H9 (cell line): Measurements from ENCODE around the gene CDH13. TPM values are rescaled to one million over a fixed set of nuclear protein-coding genes. Genes with fewer than 3 reads are reported as not detected.

Source experiments
- DNase-seq: peaks from one replicate; pipeline ENCODE4 v3.0.0-alpha.2; 2017
- H2AFZ ChIP-seq: one replicate; pipeline ENCODE4 v1.6.1; 2013; ENCODE audit warnings: mild to moderate bottlenecking, low read length, control low read depth, moderate library complexity
- H2AK5ac ChIP-seq: 2 replicates; pipeline ENCODE4 v1.6.1; 2013; ENCODE audit warnings: low read length, control low read depth, mixed read lengths; ENCODE audit not compliant: insufficient read length
- H2BK120ac ChIP-seq: one replicate; pipeline ENCODE4 v1.6.1; 2013; ENCODE audit warnings: low read depth, mild to moderate bottlenecking, low read length, control low read depth, inconsistent platforms; ENCODE audit not compliant: poor library complexity, severe bottlenecking
- H2BK12ac ChIP-seq: 2 replicates; pipeline ENCODE4 v1.6.1; 2013; ENCODE audit warnings: low read length, control low read depth, mixed read lengths, low read depth; ENCODE audit not compliant: insufficient read length
- H2BK15ac ChIP-seq: 2 replicates; pipeline ENCODE4 v1.6.1; 2013; ENCODE audit warnings: low read depth, low read length, control low read depth
- H2BK20ac ChIP-seq: one replicate; pipeline ENCODE4 v1.6.1; 2013; ENCODE audit warnings: low read depth, mild to moderate bottlenecking, low read length, control low read depth, inconsistent platforms; ENCODE audit not compliant: poor library complexity, severe bottlenecking
- H2BK5ac ChIP-seq: 2 replicates; pipeline ENCODE4 v1.6.1; 2013; ENCODE audit warnings: low read length, control low read depth, mixed read lengths; ENCODE audit not compliant: insufficient read length
- H3K14ac ChIP-seq: 2 replicates; pipeline ENCODE4 v1.6.1; 2013; ENCODE audit warnings: low read length, control low read depth; ENCODE audit not compliant: insufficient read depth
- H3K18ac ChIP-seq: 2 replicates; pipeline ENCODE4 v1.6.1; 2013; ENCODE audit warnings: low read depth, mild to moderate bottlenecking, mixed read lengths, low read length, control low read depth; ENCODE audit not compliant: insufficient read length
- H3K23ac ChIP-seq: 2 replicates; pipeline ENCODE4 v1.6.1; 2013; ENCODE audit warnings: low read length, control low read depth, mixed read lengths, low read depth; ENCODE audit not compliant: insufficient read length
- H3K23me2 ChIP-seq: 2 replicates; pipeline ENCODE4 v1.6.1; 2013; ENCODE audit warnings: low read depth, mild to moderate bottlenecking, mixed read lengths, low read length, control low read depth; ENCODE audit not compliant: insufficient read length, poor library complexity, severe bottlenecking
- H3K27ac ChIP-seq: 2 replicates; pipeline ENCODE4 v1.5.1; 2013; ENCODE audit warnings: low read length, control low read depth, mixed read lengths, low read depth; ENCODE audit not compliant: insufficient read length
- H3K27me3 ChIP-seq: 2 replicates; pipeline ENCODE4 v1.6.1; 2013; ENCODE audit warnings: low read length, control low read depth, inconsistent platforms; ENCODE audit not compliant: insufficient read depth
- H3K4ac ChIP-seq: 2 replicates; pipeline ENCODE4 v1.6.1; 2013; ENCODE audit warnings: low read depth, mild to moderate bottlenecking, control low read depth, inconsistent platforms, low read length, moderate library complexity
- H3K4me1 ChIP-seq: 2 replicates; pipeline ENCODE4 v1.6.1; 2013; ENCODE audit warnings: low read length, control low read depth, inconsistent platforms; ENCODE audit not compliant: insufficient read depth
- H3K4me2 ChIP-seq: 2 replicates; pipeline ENCODE4 v1.6.1; 2013; ENCODE audit warnings: low read length, control low read depth, mixed read lengths; ENCODE audit not compliant: insufficient read length, insufficient read depth
- H3K56ac ChIP-seq: 2 replicates; pipeline ENCODE4 v1.6.1; 2013; ENCODE audit warnings: low read depth, mild to moderate bottlenecking, mixed read lengths, low read length, control low read depth; ENCODE audit not compliant: insufficient read length
- H3K79me1 ChIP-seq: 2 replicates; pipeline ENCODE4 v1.6.1; 2013; ENCODE audit warnings: low read depth, mild to moderate bottlenecking, moderate library complexity, low read length, control low read depth, inconsistent platforms; ENCODE audit not compliant: insufficient read depth, poor library complexity, severe bottlenecking
- H3K79me2 ChIP-seq: 2 replicates; pipeline ENCODE4 v1.6.1; 2013; ENCODE audit warnings: low read length, control low read depth, inconsistent platforms; ENCODE audit not compliant: insufficient read depth
- H3K9ac ChIP-seq: 2 replicates; pipeline ENCODE4 v1.6.1; 2013; ENCODE audit warnings: low read length, control low read depth, mixed read lengths; ENCODE audit not compliant: insufficient read length; ENCODE audit errors: extremely low read depth
- H3K9me3 ChIP-seq: one replicate; pipeline ENCODE4 v1.6.1; 2013; ENCODE audit warnings: low read depth, low read length, inconsistent platforms; ENCODE audit not compliant: control insufficient read depth
- H3T11ph ChIP-seq: one replicate; pipeline ENCODE4 v1.6.1; 2013; ENCODE audit warnings: mild to moderate bottlenecking, low read length, control low read depth, inconsistent platforms
- H4K20me1 ChIP-seq: one replicate; pipeline ENCODE4 v1.6.1; 2013; ENCODE audit not compliant: control insufficient read depth, insufficient read length, insufficient read depth
- H4K5ac ChIP-seq: 2 replicates; pipeline ENCODE4 v1.6.1; 2013; ENCODE audit warnings: low read depth, mild to moderate bottlenecking, mixed read lengths, low read length, control low read depth; ENCODE audit not compliant: insufficient read length
- H4K8ac ChIP-seq: replicated peaks from 2 replicates; pipeline ENCODE4 v1.6.1; 2013; ENCODE audit warnings: low read length, control low read depth, mixed read lengths, low read depth; ENCODE audit not compliant: insufficient read length
- H4K91ac ChIP-seq: 2 replicates; pipeline ENCODE4 v1.6.1; 2013; ENCODE audit warnings: low read depth, mild to moderate bottlenecking, moderate library complexity, mixed read lengths, low read length, control low read depth; ENCODE audit not compliant: insufficient read length
- H3K27ac Mint-ChIP-seq, 3 experiments: 2 replicates in 2 of 3; 3 replicates in 1 of 3; pipeline ENCODE4 v1.8.0; 2020 to 2021; ENCODE audit warnings: mixed read lengths in 3 of 3, mild to moderate bottlenecking in 1 of 3, moderate library complexity in 1 of 3
- H3K27me3 Mint-ChIP-seq: 2 replicates; pipeline ENCODE4 v1.8.0; 2021; ENCODE audit warnings: low read depth, mild to moderate bottlenecking, moderate library complexity, mixed read lengths
- H3K36me3 Mint-ChIP-seq, 3 experiments: 2 replicates in 2 of 3; 3 replicates in 1 of 3; pipeline ENCODE4 v1.8.0; 2020 to 2021; ENCODE audit warnings: low read depth in 3 of 3, mixed read lengths in 3 of 3; ENCODE audit not compliant: insufficient read depth in 1 of 3
- H3K4me1 Mint-ChIP-seq, 2 experiments: 2 replicates each; pipeline ENCODE4 v1.8.0; 2020; ENCODE audit warnings: mixed read lengths in 2 of 2
- H3K4me3 Mint-ChIP-seq, 2 experiments: 2 replicates in 1 of 2; 3 replicates in 1 of 2; pipeline ENCODE4 v1.8.0; 2020 to 2021; ENCODE audit warnings: mild to moderate bottlenecking in 2 of 2, mixed read lengths in 2 of 2, moderate library complexity in 1 of 2
- H3K9me3 Mint-ChIP-seq, 2 experiments: 2 replicates in 1 of 2; 3 replicates in 1 of 2; pipeline ENCODE4 v1.8.0; 2020; ENCODE audit warnings: mild to moderate bottlenecking in 2 of 2, mixed read lengths in 2 of 2, moderate library complexity in 1 of 2
- WGBS: extraction: QIAGEN DNeasy Blood & Tissue Kit; methylation state at CpG from one replicate; pipeline ENCODE4 v1.1.7; 2013; ENCODE audit warnings: missing lambda C conversion rate, low lambda C conversion rate, mixed read lengths; ENCODE audit not compliant: insufficient read length; ENCODE audit errors: extremely low coverage; 5-methylcytosine and 5-hydroxymethylcytosine counted together
- total RNA-seq: library from RNA; stranded (reverse); gene quantifications from 2 replicates; pipeline ENCODE4 v1.2.1, GENCODE V29; 2021
- TF ChIP-seq, protein P1 (sequence below): fragments of 200-600 bp; sonication (generic); conservative IDR thresholded peaks from 3 replicates; pipeline ENCODE4 v1.8.0; 2021; ENCODE audit warnings: antibody characterized with exemption, mild to moderate bottlenecking

The CDH13 gene
- total RNA-seq, 1 experiment from 2014 or later, result 1.5 TPM

DNA sequence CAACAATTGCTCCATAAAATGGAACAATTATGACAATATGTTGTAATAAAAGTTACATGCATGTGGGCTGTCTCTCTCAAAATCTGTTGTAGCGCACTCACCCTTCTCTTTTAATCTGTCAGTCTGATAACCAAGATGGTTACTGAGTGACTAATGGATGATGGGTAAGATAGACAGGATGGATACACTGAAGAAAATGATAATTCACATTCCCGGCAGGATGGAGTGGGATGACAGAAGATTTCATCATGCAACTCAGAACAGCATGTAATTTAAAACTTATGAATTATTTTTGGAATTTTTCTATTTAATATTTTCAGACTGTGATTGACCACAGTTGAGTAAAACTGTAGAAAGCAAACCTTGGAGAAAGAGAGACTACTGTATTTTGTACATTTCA is 30.5 kb downstream of the CDH13 start:
- no peaks in the 10 kb centered on the region for H3K9me3 ChIP-seq
- H3K9me3 Mint-ChIP-seq, result no peaks in the 10 kb centered on the region
- no peak overlapping the region for H4K5ac ChIP-seq
- no peak overlapping the region for H3K23ac ChIP-seq
- H2BK120ac ChIP-seq, result no peak overlapping the region
- H2BK12ac ChIP-seq, result no peak overlapping the region
- TF ChIP-seq, protein P1, sequence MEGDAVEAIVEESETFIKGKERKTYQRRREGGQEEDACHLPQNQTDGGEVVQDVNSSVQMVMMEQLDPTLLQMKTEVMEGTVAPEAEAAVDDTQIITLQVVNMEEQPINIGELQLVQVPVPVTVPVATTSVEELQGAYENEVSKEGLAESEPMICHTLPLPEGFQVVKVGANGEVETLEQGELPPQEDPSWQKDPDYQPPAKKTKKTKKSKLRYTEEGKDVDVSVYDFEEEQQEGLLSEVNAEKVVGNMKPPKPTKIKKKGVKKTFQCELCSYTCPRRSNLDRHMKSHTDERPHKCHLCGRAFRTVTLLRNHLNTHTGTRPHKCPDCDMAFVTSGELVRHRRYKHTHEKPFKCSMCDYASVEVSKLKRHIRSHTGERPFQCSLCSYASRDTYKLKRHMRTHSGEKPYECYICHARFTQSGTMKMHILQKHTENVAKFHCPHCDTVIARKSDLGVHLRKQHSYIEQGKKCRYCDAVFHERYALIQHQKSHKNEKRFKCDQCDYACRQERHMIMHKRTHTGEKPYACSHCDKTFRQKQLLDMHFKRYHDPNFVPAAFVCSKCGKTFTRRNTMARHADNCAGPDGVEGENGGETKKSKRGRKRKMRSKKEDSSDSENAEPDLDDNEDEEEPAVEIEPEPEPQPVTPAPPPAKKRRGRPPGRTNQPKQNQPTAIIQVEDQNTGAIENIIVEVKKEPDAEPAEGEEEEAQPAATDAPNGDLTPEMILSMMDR, result no peak
- H3K27me3 ChIP-seq, result no peaks in the 10 kb centered on the region
- no peak overlapping the region for H2AK5ac ChIP-seq
- H3K18ac ChIP-seq, result no peak overlapping the region
- no peaks in the 10 kb centered on the region for H3K79me1 ChIP-seq
- no CpG with 5 or more reads among the region's 2 CpGs for WGBS
- H3K27ac Mint-ChIP-seq, result no peak overlapping the region
- H3K4me3 Mint-ChIP-seq, result no peak overlapping the region
- no peak overlapping the region for H3K14ac ChIP-seq
- DNase-seq, result no peak
- no peak overlapping the region for H3K27ac ChIP-seq
- no peak overlapping the region for H4K8ac ChIP-seq
- H2BK5ac ChIP-seq, result no peak overlapping the region
- no peaks in the 10 kb centered on the region for H4K20me1 ChIP-seq
- no peak overlapping the region for H3K56ac ChIP-seq
- no peak overlapping the region for H3K4ac ChIP-seq
- H3K23me2 ChIP-seq, result no peaks in the 10 kb centered on the region
- no peak overlapping the region for H2BK15ac ChIP-seq
- H3K27me3 Mint-ChIP-seq, result peaks cover 2% of the 10 kb centered on the region; the same call in 1 of the 2 replicates
- H3T11ph ChIP-seq, result no peak overlapping the region
- H3K79me2 ChIP-seq, result no peaks in the 10 kb centered on the region
- H3K4me1 ChIP-seq, result no peaks in the 10 kb centered on the region
- H3K36me3 Mint-ChIP-seq, result no peaks in the 10 kb centered on the region
- H4K91ac ChIP-seq, result no peak overlapping the region
- H2BK20ac ChIP-seq, result no peak overlapping the region
- H3K4me1 Mint-ChIP-seq, result peaks cover 21 to 33% of the 10 kb centered on the region in 2 experiments
- no peak overlapping the region for H3K4me2 ChIP-seq
- no peak overlapping the region for H2AFZ ChIP-seq
- no peak overlapping the region for H3K9ac ChIP-seq
